NB4 (cell line): Measurements from ENCODE around the gene GLP1R.

Source experiments
- DNase-seq: peaks from one replicate; pipeline ENCODE4 v3.0.0; 2010; ENCODE audit warnings: low read depth
- H3K4me3 ChIP-seq: one replicate; pipeline ENCODE4 v1.5.1; 2011; ENCODE audit warnings: mild to moderate bottlenecking, low read depth, low read length, moderate library complexity
- MAX ChIP-seq: IDR thresholded peaks from 2 replicates; pipeline ENCODE4 v1.6.1; 2011; ENCODE audit warnings: low read depth, low read length
- MYC ChIP-seq: IDR thresholded peaks from 2 replicates; pipeline ENCODE4 v1.6.1; 2011; ENCODE audit warnings: low read depth, low read length
- POLR2A ChIP-seq: IDR thresholded peaks from 2 replicates; pipeline ENCODE4 v1.6.1; 2011; ENCODE audit warnings: mild to moderate bottlenecking; ENCODE audit not compliant: insufficient read length; ENCODE audit errors: extremely low read depth
- TF ChIP-seq, protein P1 (sequence below): IDR thresholded peaks from one replicate; pipeline ENCODE4 v1.5.1; 2012; ENCODE audit warnings: low read depth, low read length

GLP1R gene

DNA sequence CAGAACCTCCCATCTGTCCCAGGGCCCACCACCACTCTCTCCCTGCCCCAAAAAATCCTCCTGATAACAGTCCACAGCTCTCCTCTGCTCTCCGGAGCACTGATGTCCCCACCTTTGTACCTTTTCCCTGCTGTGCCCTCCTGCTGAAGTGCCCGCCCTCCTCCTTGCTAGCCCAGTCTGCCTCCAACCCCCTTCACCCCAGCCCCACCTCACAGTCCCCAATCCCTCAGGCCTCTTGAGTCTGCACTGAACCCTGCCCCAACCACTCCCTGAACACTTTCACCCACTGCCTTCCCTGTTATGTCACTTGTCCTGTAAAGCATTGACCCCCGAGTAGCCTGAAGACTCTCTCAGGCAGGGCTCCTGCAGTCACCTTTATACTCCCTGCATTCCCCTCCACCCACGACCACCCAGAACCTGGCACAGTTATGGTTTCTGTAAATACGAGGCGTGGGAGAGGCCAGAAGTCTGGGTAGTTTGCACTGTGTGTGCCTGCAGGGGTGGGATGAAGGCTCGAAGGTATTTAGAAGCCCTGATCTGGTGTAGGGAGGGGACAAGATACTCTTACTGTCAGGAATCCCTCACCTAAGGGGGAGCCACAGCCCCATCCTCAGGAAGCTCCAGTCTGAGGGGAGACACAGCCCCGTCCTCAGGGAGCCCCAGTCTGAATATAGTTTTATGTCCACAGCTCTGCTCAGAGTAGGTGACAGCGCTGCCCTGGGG is 5.4 kb downstream of the GLP1R start:
- TF ChIP-seq MAX (no peak), POLR2A (no peak), MYC (no peak)
- TF ChIP-seq, protein P1, sequence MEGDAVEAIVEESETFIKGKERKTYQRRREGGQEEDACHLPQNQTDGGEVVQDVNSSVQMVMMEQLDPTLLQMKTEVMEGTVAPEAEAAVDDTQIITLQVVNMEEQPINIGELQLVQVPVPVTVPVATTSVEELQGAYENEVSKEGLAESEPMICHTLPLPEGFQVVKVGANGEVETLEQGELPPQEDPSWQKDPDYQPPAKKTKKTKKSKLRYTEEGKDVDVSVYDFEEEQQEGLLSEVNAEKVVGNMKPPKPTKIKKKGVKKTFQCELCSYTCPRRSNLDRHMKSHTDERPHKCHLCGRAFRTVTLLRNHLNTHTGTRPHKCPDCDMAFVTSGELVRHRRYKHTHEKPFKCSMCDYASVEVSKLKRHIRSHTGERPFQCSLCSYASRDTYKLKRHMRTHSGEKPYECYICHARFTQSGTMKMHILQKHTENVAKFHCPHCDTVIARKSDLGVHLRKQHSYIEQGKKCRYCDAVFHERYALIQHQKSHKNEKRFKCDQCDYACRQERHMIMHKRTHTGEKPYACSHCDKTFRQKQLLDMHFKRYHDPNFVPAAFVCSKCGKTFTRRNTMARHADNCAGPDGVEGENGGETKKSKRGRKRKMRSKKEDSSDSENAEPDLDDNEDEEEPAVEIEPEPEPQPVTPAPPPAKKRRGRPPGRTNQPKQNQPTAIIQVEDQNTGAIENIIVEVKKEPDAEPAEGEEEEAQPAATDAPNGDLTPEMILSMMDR = no peak
- H3K4me3 ChIP-seq = no peak overlapping the region
- DNase-seq = no peak

DNA sequence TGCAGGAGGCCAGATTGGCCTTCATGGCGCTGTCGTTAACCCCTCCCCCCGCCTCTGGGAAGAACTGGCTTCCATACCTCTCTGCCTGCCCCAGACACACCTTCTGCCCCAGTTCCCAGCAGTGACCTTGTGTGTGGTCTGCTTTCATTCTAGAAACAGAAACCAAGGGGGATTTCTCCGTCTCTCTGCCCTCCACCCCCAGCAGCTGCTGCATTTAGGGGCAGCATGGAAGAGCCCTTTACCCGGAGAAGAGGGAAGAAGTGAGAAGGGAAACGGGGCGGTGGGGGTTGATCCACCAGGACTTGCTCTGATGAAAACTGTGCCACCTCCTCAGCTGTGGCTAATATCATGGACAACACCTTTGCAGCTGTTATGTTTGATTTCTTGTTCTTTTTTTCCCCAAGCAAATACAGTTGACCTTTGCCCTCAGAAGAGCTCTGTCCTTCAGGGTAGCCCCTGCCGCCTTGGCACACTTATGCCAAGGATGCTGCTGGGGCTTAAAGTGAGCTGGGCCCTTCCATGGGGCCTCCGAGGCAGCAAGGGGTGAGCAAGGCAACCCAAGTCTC is 6.1 kb downstream of the GLP1R start:
- H3K4me3 ChIP-seq = no peak overlapping the region
- TF ChIP-seq POLR2A (no peak), MAX (no peak), MYC (no peak)
- TF ChIP-seq, protein P1 = no peak
- no peak for DNase-seq

DNA sequence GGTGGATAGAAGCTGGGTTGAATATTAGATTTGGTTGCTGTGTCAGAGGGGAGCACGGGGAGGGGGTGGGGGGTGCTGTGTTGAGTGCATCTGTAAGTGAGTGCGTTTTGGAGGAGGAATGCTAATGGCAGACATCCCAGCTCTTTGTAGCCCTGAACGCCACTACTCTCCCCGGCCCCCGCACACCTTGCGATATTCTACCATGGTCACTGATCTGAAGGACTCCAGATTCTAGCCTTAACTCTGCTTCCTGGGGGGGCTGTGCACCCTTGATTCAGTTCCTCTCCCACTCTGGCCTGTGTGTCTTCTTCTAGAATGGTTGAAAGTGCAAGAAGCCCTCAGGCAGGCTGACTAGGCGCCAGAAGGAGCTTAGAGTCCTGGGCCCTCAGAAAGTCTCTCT is 7.1 kb downstream of the GLP1R start:
- DNase-seq = no peak
- TF ChIP-seq POLR2A (no peak), MYC (no peak), MAX (no peak)
- TF ChIP-seq, protein P1 = no peak
- no peak overlapping the region for H3K4me3 ChIP-seq

DNA sequence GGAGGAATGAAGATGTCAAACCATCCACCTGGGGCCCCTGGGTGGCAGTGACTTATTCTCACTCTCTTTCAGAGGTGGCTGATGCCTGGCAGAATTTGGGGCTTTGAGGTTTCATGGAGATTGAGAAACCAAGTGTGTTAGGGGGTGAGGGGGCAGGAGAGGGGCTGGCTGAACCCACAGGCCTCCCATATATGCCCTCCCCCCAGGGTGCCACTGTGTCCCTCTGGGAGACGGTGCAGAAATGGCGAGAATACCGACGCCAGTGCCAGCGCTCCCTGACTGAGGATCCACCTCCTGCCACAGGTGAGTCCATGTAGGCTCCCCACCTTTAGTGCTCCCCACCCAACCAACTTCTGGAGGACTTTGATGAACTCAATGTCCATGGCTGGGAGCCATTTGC is 7.6 kb downstream of the GLP1R start:
- DNase-seq = no peak
- TF ChIP-seq MAX = no peak
- TF ChIP-seq POLR2A = no peak
- no peak for TF ChIP-seq MYC
- TF ChIP-seq, protein P1 = no peak
- no peak overlapping the region for H3K4me3 ChIP-seq

- H3K4me3 ChIP-seq = no peak overlapping the region
- no peak for TF ChIP-seq MAX
- TF ChIP-seq, protein P1 = no peak
- no peak for TF ChIP-seq MYC
- no peak for TF ChIP-seq POLR2A
- DNase-seq = no peak
Observed at GRCh38 chr6:39056681-39057080, 8.1 kb downstream of the GLP1R start.
